CD14-positive monocyte (primary cell): ENCODE results near the gene TTC3. TPM values are rescaled to one million over a fixed set of nuclear protein-coding genes. Genes with fewer than 3 reads are reported as not detected.
A peak's percentile ranks its signal among the peaks of the same experiment; 100 is the strongest.

Experiments
- DNase-seq, 3 donors: peaks; one replicate each; pipeline ENCODE4 v3.0.0-alpha.2; 2011 to 2022
- H2AFZ ChIP-seq: 2 replicates; pipeline ENCODE4 v1.6.0; 2012; ENCODE audit warnings: mild to moderate bottlenecking, low read depth, low read length, inconsistent platforms; ENCODE audit not compliant: insufficient read depth, poor library complexity, severe bottlenecking
- H3K27ac ChIP-seq, 2 donors: 1 replicate in 1 of 2; 2 replicates in 1 of 2; pipeline ENCODE4 v1.5.1; 2012 to 2013; ENCODE audit warnings: low read length in 2 of 2, control low read depth in 1 of 2, inconsistent platforms in 1 of 2, low read depth in 1 of 2, mild to moderate bottlenecking in 1 of 2
- H3K27me3 ChIP-seq, 2 donors: one replicate each; pipeline versions ENCODE4 v1.6.0 to v1.6.1; 2011 to 2013; ENCODE audit warnings: low read length in 2 of 2; ENCODE audit not compliant: control insufficient read depth in 2 of 2, insufficient read depth in 2 of 2
- H3K36me3 ChIP-seq, 2 donors: replicated peaks in 1 of 2; 1 replicate in 1 of 2; 2 replicates in 1 of 2; pipeline versions ENCODE4 v1.5.1 to v1.6.1; 2012 to 2013; ENCODE audit warnings: low read length in 2 of 2, control low read depth in 1 of 2, inconsistent platforms in 1 of 2, mild to moderate bottlenecking in 1 of 2; ENCODE audit not compliant: insufficient read depth in 2 of 2, control insufficient read depth in 1 of 2
- H3K4me1 ChIP-seq, 2 donors: 1 replicate in 1 of 2; 2 replicates in 1 of 2; pipeline versions ENCODE4 v1.5.1 to v1.6.1; 2012 to 2013; ENCODE audit warnings: low read length in 2 of 2, control low read depth in 1 of 2, inconsistent platforms in 1 of 2, mild to moderate bottlenecking in 1 of 2, moderate library complexity in 1 of 2; ENCODE audit not compliant: insufficient read depth in 2 of 2, control insufficient read depth in 1 of 2
- H3K4me2 ChIP-seq: replicated peaks from 2 replicates; pipeline ENCODE3; 2012; ENCODE audit warnings: low read length, moderate library complexity, mild to moderate bottlenecking; ENCODE audit not compliant: poor library complexity, severe bottlenecking; ENCODE audit errors: extremely low read depth
- H3K4me3 ChIP-seq, 3 experiments: fragments of 200-600 bp in 1 of 3; sonication (generic) in 1 of 3; replicated peaks in 1 of 3; 1 replicate in 2 of 3; 2 replicates in 1 of 3; pipeline ENCODE4 v1.5.1; 2011 to 2013; ENCODE audit warnings: low read length in 3 of 3, mild to moderate bottlenecking in 3 of 3, control low read depth in 2 of 3, low read depth in 2 of 3, inconsistent platforms in 1 of 3, moderate library complexity in 1 of 3
- H3K79me2 ChIP-seq: 2 replicates; pipeline ENCODE4 v1.6.0; 2012; ENCODE audit warnings: mild to moderate bottlenecking, control low read depth, inconsistent platforms, low read length, moderate library complexity; ENCODE audit not compliant: insufficient read depth
- H3K9ac ChIP-seq: 2 replicates; pipeline ENCODE4 v1.6.0; 2017; ENCODE audit warnings: low read length, mild to moderate bottlenecking; ENCODE audit not compliant: insufficient read depth, poor library complexity, severe bottlenecking
- H3K9me3 ChIP-seq, 2 donors: replicated peaks in 1 of 2; 1 replicate in 1 of 2; 2 replicates in 1 of 2; pipeline versions ENCODE4 v1.5.1 to v1.6.1; 2012 to 2013; ENCODE audit warnings: low read length in 2 of 2, control low read depth in 1 of 2; ENCODE audit not compliant: control insufficient read depth in 1 of 2, insufficient read depth in 1 of 2
- H4K20me1 ChIP-seq: 2 replicates; pipeline ENCODE4 v1.6.0; 2012; ENCODE audit warnings: mild to moderate bottlenecking, low read length, control low read depth, moderate library complexity; ENCODE audit not compliant: insufficient read depth
- H3K27ac Mint-ChIP-seq, 7 donors: one replicate each; pipeline ENCODE4 v1.8.0; 2020; ENCODE audit warnings: mild to moderate bottlenecking in 7 of 7, mixed read lengths in 7 of 7, moderate library complexity in 6 of 7, inconsistent platforms in 2 of 7
- H3K27me3 Mint-ChIP-seq, 3 donors: one replicate each; pipeline ENCODE4 v1.8.0; 2021 to 2022; ENCODE audit warnings: low read depth in 3 of 3, mild to moderate bottlenecking in 3 of 3, mixed read lengths in 3 of 3, moderate library complexity in 3 of 3, inconsistent platforms in 1 of 3
- H3K36me3 Mint-ChIP-seq, 2 donors: one replicate each; pipeline ENCODE4 v1.8.0; 2020; ENCODE audit warnings: mixed read lengths in 2 of 2, inconsistent platforms in 1 of 2, mild to moderate bottlenecking in 1 of 2
- H3K4me1 Mint-ChIP-seq: one replicate; pipeline ENCODE4 v1.8.0; 2020; ENCODE audit warnings: mild to moderate bottlenecking, mixed read lengths
- H3K4me3 Mint-ChIP-seq, 2 donors: one replicate each; pipeline ENCODE4 v1.8.0; 2020; ENCODE audit warnings: mild to moderate bottlenecking in 2 of 2, mixed read lengths in 2 of 2, moderate library complexity in 1 of 2
- H3K9me3 Mint-ChIP-seq, 7 donors: one replicate each; pipeline ENCODE4 v1.8.0; 2020 to 2022; ENCODE audit warnings: mixed read lengths in 7 of 7, mild to moderate bottlenecking in 6 of 7, moderate library complexity in 6 of 7, inconsistent platforms in 2 of 7
- CTCF ChIP-seq: fragments of 200-600 bp; IDR thresholded peaks from one replicate; pipeline ENCODE4 v1.8.0; 2022; ENCODE audit warnings: antibody characterized with exemption, mild to moderate bottlenecking
- whole genome bisulfite sequencing: methylation state at CpG from one replicate; pipeline ENCODE4 v1.1.5; 2013; ENCODE audit warnings: missing lambda C conversion rate; ENCODE audit not compliant: insufficient coverage; 5-methylcytosine and 5-hydroxymethylcytosine counted together
- intact Hi-C, 2 donors: fragments of 100-400 bp; cut with micrococcal nuclease; formaldehyde crosslinking; loops; one replicate each; pipeline versions ENCODE4 v1.15.0 to v1.15.1; 2023
- polyA plus RNA-seq, 3 donors: library from polyadenylated mRNA; depleted of rRNA in 1 of 3; unstranded in 2 of 3; stranded (reverse) in 1 of 3; fragments of 300-500 nt in 2 of 3; fragments of >200 nt in 1 of 3; fragmentation: Illumina TruSeq in 2 of 3; gene quantifications; 1 replicate in 2 of 3; 2 replicates in 1 of 3; pipeline ENCODE4 v1.2.3, GENCODE V29; 2012 to 2021

The TTC3 gene
- polyA plus RNA-seq, 3 donors = 9.6 to 35.4 (median 17.9) TPM

- peaks cover 39 to 71% of the 10 kb centered on the region in 2 donors for H3K36me3 ChIP-seq
Measured at GRCh38 chr21:37093977-37094376, 20.9 kb downstream of the TTC3 start.

GRCh38 chr21:37095821-37096220, 22.8 kb downstream of the TTC3 start:
- H3K9me3 ChIP-seq = no peaks in the 10 kb centered on the region
- H3K79me2 ChIP-seq = no peaks in the 10 kb centered on the region
- intact Hi-C loops = no loop called here
- no peak overlapping the region for H3K4me2 ChIP-seq
- Mint-ChIP-seq H3K27me3 (no peaks in the 10 kb centered on the region), H3K4me1 (no peaks in the 10 kb centered on the region), H3K4me3 (no peak overlapping the region), H3K9me3 (no peaks in the 10 kb centered on the region), H3K36me3 (peaks cover 47 to 52% of the 10 kb centered on the region in 2 donors), H3K27ac (peak overlapping the region in 3 of 7 donors; percentile 11 to 56 (median 46))
- H3K36me3 ChIP-seq = peaks cover 41 to 68% of the 10 kb centered on the region in 2 donors
- H3K4me1 ChIP-seq = no peaks in the 10 kb centered on the region
- no peak overlapping the region for H2AFZ ChIP-seq
- DNase-seq = no peak
- no peak overlapping the region for H3K27ac ChIP-seq
- 100% methylated on average over 2 of the region's 4 CpGs for WGBS
- no peaks in the 10 kb centered on the region for H4K20me1 ChIP-seq
- TF ChIP-seq CTCF = no peak
- no peak overlapping the region for H3K4me3 ChIP-seq
- no peaks in the 10 kb centered on the region for H3K27me3 ChIP-seq
- no peak overlapping the region for H3K9ac ChIP-seq

More at GRCh38 chr21:37093977-37094376, 20.9 kb downstream of the TTC3 start:
- Histone ChIP-seq H3K9ac (no peak overlapping the region), H3K4me1 (no peaks in the 10 kb centered on the region), H2AFZ (no peak overlapping the region), H3K9me3 (no peaks in the 10 kb centered on the region), H3K27me3 (no peaks in the 10 kb centered on the region), H4K20me1 (no peaks in the 10 kb centered on the region), H3K27ac (no peak overlapping the region), H3K4me2 (no peak overlapping the region), H3K4me3 (no peak overlapping the region), H3K79me2 (peaks cover 3% of the 10 kb centered on the region)
- no peaks in the 10 kb centered on the region for H3K4me1 Mint-ChIP-seq
- no peaks in the 10 kb centered on the region for H3K9me3 Mint-ChIP-seq
- H3K27me3 Mint-ChIP-seq = no peaks in the 10 kb centered on the region
- intact Hi-C loops = no loop called here
- no peak for TF ChIP-seq CTCF
- H3K4me3 Mint-ChIP-seq = no peak overlapping the region
- no peak for DNase-seq
- peaks cover 49 to 50% of the 10 kb centered on the region in 2 donors for H3K36me3 Mint-ChIP-seq
- H3K27ac Mint-ChIP-seq = no peak overlapping the region
